Astrocyte (in vitro differentiated cells and primary cell): ENCODE data around the gene HOXA11.

ENCODE experiments used
- EZH2 ChIP-seq: IDR thresholded peaks from 2 replicates; pipeline ENCODE4 v1.6.1; 2012; ENCODE audit warnings: mild to moderate bottlenecking, low read length, inconsistent platforms; ENCODE audit not compliant: insufficient read depth
- TF ChIP-seq, protein P1 (sequence below): IDR thresholded peaks from 2 replicates; pipeline ENCODE4 v1.5.1; 2011; ENCODE audit warnings: low read depth, mild to moderate bottlenecking, inconsistent platforms, low read length, moderate library complexity; ENCODE audit not compliant: insufficient read depth

DNA sequence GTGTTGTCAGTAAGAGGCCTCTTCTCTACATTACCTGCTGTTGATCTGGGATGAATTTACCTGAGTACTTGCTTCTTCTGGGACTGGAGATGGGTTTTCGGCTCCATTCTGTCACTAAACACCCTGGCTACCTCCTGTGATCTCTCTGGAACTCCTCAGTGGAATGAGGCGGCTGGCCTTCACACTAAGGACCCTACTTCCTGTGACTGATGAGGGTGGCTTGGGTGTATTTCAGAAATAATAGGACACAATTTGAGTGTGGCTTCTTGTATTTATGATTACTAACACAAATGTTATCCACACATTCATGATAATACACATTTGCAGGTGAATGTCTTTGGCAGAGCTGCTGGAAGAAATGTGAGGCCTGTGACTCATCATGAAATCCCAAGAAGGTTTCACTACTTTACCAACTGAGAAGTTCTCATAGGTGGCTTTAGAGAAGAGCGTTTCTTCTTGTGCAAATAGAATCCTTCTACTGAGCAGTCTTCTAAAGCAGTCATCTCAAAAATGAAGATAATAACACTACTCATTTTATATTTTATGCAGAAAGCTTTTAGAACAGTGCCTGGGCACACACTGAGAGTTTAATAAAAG, 36.3 kb upstream of the HOXA11 start:
- TF ChIP-seq, protein P1, sequence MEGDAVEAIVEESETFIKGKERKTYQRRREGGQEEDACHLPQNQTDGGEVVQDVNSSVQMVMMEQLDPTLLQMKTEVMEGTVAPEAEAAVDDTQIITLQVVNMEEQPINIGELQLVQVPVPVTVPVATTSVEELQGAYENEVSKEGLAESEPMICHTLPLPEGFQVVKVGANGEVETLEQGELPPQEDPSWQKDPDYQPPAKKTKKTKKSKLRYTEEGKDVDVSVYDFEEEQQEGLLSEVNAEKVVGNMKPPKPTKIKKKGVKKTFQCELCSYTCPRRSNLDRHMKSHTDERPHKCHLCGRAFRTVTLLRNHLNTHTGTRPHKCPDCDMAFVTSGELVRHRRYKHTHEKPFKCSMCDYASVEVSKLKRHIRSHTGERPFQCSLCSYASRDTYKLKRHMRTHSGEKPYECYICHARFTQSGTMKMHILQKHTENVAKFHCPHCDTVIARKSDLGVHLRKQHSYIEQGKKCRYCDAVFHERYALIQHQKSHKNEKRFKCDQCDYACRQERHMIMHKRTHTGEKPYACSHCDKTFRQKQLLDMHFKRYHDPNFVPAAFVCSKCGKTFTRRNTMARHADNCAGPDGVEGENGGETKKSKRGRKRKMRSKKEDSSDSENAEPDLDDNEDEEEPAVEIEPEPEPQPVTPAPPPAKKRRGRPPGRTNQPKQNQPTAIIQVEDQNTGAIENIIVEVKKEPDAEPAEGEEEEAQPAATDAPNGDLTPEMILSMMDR, result no peak
- no peak for TF ChIP-seq EZH2
